Activated T-cell treated with anti-CD3 and anti-CD28 coated beads, Interleukin-2, amount 50 U/mL, for 24 hours (primary cell): ENCODE data around the gene TTC27.
"Not testable (repeated sequence)": the region's sequence is repeated elsewhere in the genome, so short reads cannot be mapped to it uniquely, and the experiment has no call there.

Experiments used
- DNase-seq: peaks from one replicate; pipeline ENCODE4 v3.0.0-alpha.2; 2020
- H3K27ac Mint-ChIP-seq: 2 replicates; pipeline ENCODE4 v1.8.0; 2020; ENCODE audit warnings: mild to moderate bottlenecking, mixed read lengths
- H3K27me3 Mint-ChIP-seq: 2 replicates; pipeline ENCODE4 v1.8.0; 2020; ENCODE audit warnings: mixed read lengths
- H3K36me3 Mint-ChIP-seq: 2 replicates; pipeline ENCODE4 v1.8.0; 2020; ENCODE audit warnings: low read depth, mixed read lengths
- H3K4me1 Mint-ChIP-seq: 2 replicates; pipeline ENCODE4 v1.8.0; 2020; ENCODE audit warnings: low read depth, mixed read lengths
- H3K4me3 Mint-ChIP-seq: 2 replicates; pipeline ENCODE4 v1.8.0; 2020; ENCODE audit warnings: mild to moderate bottlenecking, moderate library complexity, mixed read lengths
- H3K9me3 Mint-ChIP-seq: 2 replicates; pipeline ENCODE4 v1.8.0; 2020; ENCODE audit warnings: mixed read lengths

Gene TTC27

GRCh38 chr2:32638548-32638947, 10.7 kb downstream of the TTC27 start:
- not testable (repeated sequence) for H3K4me3 Mint-ChIP-seq, H3K4me1 Mint-ChIP-seq, H3K27ac Mint-ChIP-seq, H3K27me3 Mint-ChIP-seq, H3K9me3 Mint-ChIP-seq, DNase-seq
- peaks cover 87% of the 10 kb centered on the region for H3K36me3 Mint-ChIP-seq

- Mint-ChIP-seq H3K36me3 (peaks cover 89% of the 10 kb centered on the region), H3K4me3 (no peak overlapping the region)
Measured at GRCh38 chr2:32641180-32641579, 13.3 kb downstream of the TTC27 start.

GRCh38 chr2:32647180-32647651, 19.4 kb downstream of the TTC27 start:
- H3K4me1 Mint-ChIP-seq: no peaks in the 10 kb centered on the region
- H3K27ac Mint-ChIP-seq: no peak overlapping the region
- H3K27me3 Mint-ChIP-seq: no peaks in the 10 kb centered on the region
- DNase-seq: no peak
- H3K4me3 Mint-ChIP-seq: no peak overlapping the region
- peaks cover 85% of the 10 kb centered on the region for H3K36me3 Mint-ChIP-seq
- H3K9me3 Mint-ChIP-seq: no peaks in the 10 kb centered on the region

More at GRCh38 chr2:32641180-32641579, 13.3 kb downstream of the TTC27 start:
- Mint-ChIP-seq H3K9me3 (no peaks in the 10 kb centered on the region), H3K4me1 (no peaks in the 10 kb centered on the region), H3K27ac (no peak overlapping the region), H3K27me3 (no peaks in the 10 kb centered on the region)
- no peak for DNase-seq

- Mint-ChIP-seq H3K4me1 (peaks cover 5% of the 10 kb centered on the region), H3K27me3 (no peaks in the 10 kb centered on the region), H3K4me3 (no peak overlapping the region), H3K27ac (no peak overlapping the region), H3K36me3 (peaks cover 86% of the 10 kb centered on the region), H3K9me3 (no peaks in the 10 kb centered on the region)
- no peak for DNase-seq
Measured at GRCh38 chr2:32652555-32653209, 24.8 kb downstream of the TTC27 start.

- DNase-seq: no peak
- H3K27ac Mint-ChIP-seq: no peak overlapping the region
- no peak overlapping the region for H3K4me3 Mint-ChIP-seq
- peaks cover 87% of the 10 kb centered on the region for H3K36me3 Mint-ChIP-seq
- H3K9me3 Mint-ChIP-seq: no peaks in the 10 kb centered on the region
- H3K27me3 Mint-ChIP-seq: no peaks in the 10 kb centered on the region
- peaks cover 5% of the 10 kb centered on the region for H3K4me1 Mint-ChIP-seq
Measured at GRCh38 chr2:32656069-32656468, 28.2 kb downstream of the TTC27 start.

- no peak overlapping the region for H3K27ac Mint-ChIP-seq
- no peak overlapping the region for H3K4me3 Mint-ChIP-seq
- no peak for DNase-seq
- H3K36me3 Mint-ChIP-seq: peaks cover 71% of the 10 kb centered on the region
- H3K4me1 Mint-ChIP-seq: peaks cover 8% of the 10 kb centered on the region
- no peaks in the 10 kb centered on the region for H3K27me3 Mint-ChIP-seq
- no peaks in the 10 kb centered on the region for H3K9me3 Mint-ChIP-seq
Measured at GRCh38 chr2:32663864-32664263, 36.0 kb downstream of the TTC27 start.

- DNase-seq: no peak
- H3K9me3 Mint-ChIP-seq: no peaks in the 10 kb centered on the region
- H3K4me3 Mint-ChIP-seq: no peak overlapping the region
- H3K27me3 Mint-ChIP-seq: no peaks in the 10 kb centered on the region
- peaks cover 4% of the 10 kb centered on the region for H3K4me1 Mint-ChIP-seq
- H3K27ac Mint-ChIP-seq: no peak overlapping the region
- peaks cover 63% of the 10 kb centered on the region for H3K36me3 Mint-ChIP-seq
Measured at GRCh38 chr2:32666704-32667103, 38.9 kb downstream of the TTC27 start.

GRCh38 chr2:32668254-32668653, 40.4 kb downstream of the TTC27 start:
- Mint-ChIP-seq H3K9me3 (no peaks in the 10 kb centered on the region), H3K27ac (no peak overlapping the region), H3K4me1 (no peaks in the 10 kb centered on the region), H3K27me3 (no peaks in the 10 kb centered on the region), H3K4me3 (no peak overlapping the region), H3K36me3 (peaks cover 66% of the 10 kb centered on the region)
- DNase-seq: no peak

- no peaks in the 10 kb centered on the region for H3K4me1 Mint-ChIP-seq
Measured at GRCh38 chr2:32671885-32672533, 44.2 kb downstream of the TTC27 start.

GRCh38 chr2:32678825-32679224, 51.0 kb downstream of the TTC27 start:
- Mint-ChIP-seq H3K4me3 (no peak overlapping the region), H3K4me1 (no peaks in the 10 kb centered on the region), H3K9me3 (no peaks in the 10 kb centered on the region), H3K27ac (no peak overlapping the region), H3K36me3 (peaks cover 76% of the 10 kb centered on the region), H3K27me3 (no peaks in the 10 kb centered on the region)
- DNase-seq: no peak

More at GRCh38 chr2:32671885-32672533, 44.2 kb downstream of the TTC27 start:
- no peak for DNase-seq
- Mint-ChIP-seq H3K36me3 (peaks cover 67% of the 10 kb centered on the region), H3K27ac (no peak overlapping the region), H3K9me3 (no peaks in the 10 kb centered on the region), H3K27me3 (no peaks in the 10 kb centered on the region), H3K4me3 (no peak overlapping the region)

- no peaks in the 10 kb centered on the region for H3K27me3 Mint-ChIP-seq
- no peaks in the 10 kb centered on the region for H3K9me3 Mint-ChIP-seq
- no peaks in the 10 kb centered on the region for H3K4me1 Mint-ChIP-seq
- H3K27ac Mint-ChIP-seq: no peak overlapping the region
- H3K4me3 Mint-ChIP-seq: no peak overlapping the region
- peaks cover 70% of the 10 kb centered on the region for H3K36me3 Mint-ChIP-seq
- no peak for DNase-seq
Measured at GRCh38 chr2:32680942-32681341, 53.1 kb downstream of the TTC27 start.

- H3K4me3 Mint-ChIP-seq: no peak overlapping the region
- DNase-seq: no peak
- no peaks in the 10 kb centered on the region for H3K9me3 Mint-ChIP-seq
- peaks cover 7% of the 10 kb centered on the region for H3K4me1 Mint-ChIP-seq
- H3K27ac Mint-ChIP-seq: no peak overlapping the region
- peaks cover 77% of the 10 kb centered on the region for H3K36me3 Mint-ChIP-seq
- no peaks in the 10 kb centered on the region for H3K27me3 Mint-ChIP-seq
Measured at GRCh38 chr2:32683520-32684086, 55.8 kb downstream of the TTC27 start.

- H3K4me1 Mint-ChIP-seq: peaks cover 12% of the 10 kb centered on the region
- no peak overlapping the region for H3K4me3 Mint-ChIP-seq
- no peaks in the 10 kb centered on the region for H3K9me3 Mint-ChIP-seq
- DNase-seq: no peak
- no peaks in the 10 kb centered on the region for H3K27me3 Mint-ChIP-seq
- H3K27ac Mint-ChIP-seq: no peak overlapping the region
- H3K36me3 Mint-ChIP-seq: peaks cover 48% of the 10 kb centered on the region
Measured at GRCh38 chr2:32688541-32688940, 60.7 kb downstream of the TTC27 start.

GRCh38 chr2:32691678-32692077, 63.8 kb downstream of the TTC27 start:
- Mint-ChIP-seq H3K27ac (no peak overlapping the region), H3K4me1 (peaks cover 12% of the 10 kb centered on the region), H3K36me3 (peaks cover 27% of the 10 kb centered on the region)

GRCh38 chr2:32696439-32696838, 68.6 kb downstream of the TTC27 start:
- Mint-ChIP-seq H3K36me3 (peaks cover 24% of the 10 kb centered on the region), H3K4me3 (no peak overlapping the region), H3K9me3 (no peaks in the 10 kb centered on the region), H3K27me3 (no peaks in the 10 kb centered on the region), H3K27ac (no peak overlapping the region), H3K4me1 (peaks cover 8% of the 10 kb centered on the region)
- DNase-seq: no peak

More at GRCh38 chr2:32691678-32692077, 63.8 kb downstream of the TTC27 start:
- no peak for DNase-seq
- no peaks in the 10 kb centered on the region for H3K9me3 Mint-ChIP-seq
- no peak overlapping the region for H3K4me3 Mint-ChIP-seq
- no peaks in the 10 kb centered on the region for H3K27me3 Mint-ChIP-seq
